Medulla oblongata (tissue), 1 donor: ENCODE measurements around the gene MINDY3.
A peak's percentile ranks its signal among the peaks of the same experiment; 100 is the strongest.
"Not testable (repeated sequence)": the region's sequence is repeated elsewhere in the genome, so short reads cannot be mapped to it uniquely, and the experiment has no call there.

Experiments
- DNase-seq: peaks from one replicate; pipeline ENCODE4 v3.0.0-alpha.2; 2015; ENCODE audit errors: extremely low spot score

The MINDY3 gene

DNA sequence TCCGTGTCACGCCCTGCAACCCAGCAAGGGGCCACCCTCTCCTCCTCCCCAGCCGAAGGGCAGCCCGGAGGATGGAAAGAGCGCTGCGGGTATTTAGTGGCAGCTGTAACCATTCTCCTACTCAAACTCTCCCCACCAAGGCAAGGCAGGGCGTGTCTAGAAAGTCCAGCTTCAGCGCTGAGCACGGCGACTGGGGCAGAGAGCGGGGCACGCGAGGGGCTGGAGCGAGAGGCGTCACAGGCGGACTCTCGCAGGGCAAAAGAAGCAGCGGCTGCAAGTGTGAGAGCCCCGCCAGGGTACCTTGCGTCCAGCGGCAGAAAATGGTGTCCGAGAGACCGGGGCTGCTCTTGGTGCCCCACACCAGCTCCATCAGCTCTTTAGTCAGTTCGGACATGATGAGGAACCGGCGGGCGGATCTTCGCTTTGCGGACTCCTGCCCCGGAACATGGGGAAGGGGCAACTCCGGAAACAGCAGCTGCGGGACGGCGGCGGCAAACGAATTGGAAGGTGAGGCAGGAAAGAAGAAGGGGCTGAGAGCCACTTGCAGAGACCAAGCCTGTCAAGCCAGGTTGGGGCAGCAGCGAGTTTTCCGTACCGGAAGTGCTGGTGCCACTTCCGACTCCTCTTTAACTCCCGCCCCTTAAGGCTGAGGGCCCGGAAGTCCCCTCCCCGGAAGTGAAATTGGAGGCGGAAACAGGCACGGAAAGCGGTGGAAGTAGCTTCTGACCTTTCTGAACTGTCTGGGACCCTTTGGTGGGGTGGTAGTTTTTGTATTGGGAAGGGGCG, at the start of gene MINDY3:
TSS of gene MINDY3 (minus strand) at position 602 of the 786 bp plus-strand sequence. CDS start at position 394, 208 bp downstream.
- peak; percentile 94 for DNase-seq

DNA sequence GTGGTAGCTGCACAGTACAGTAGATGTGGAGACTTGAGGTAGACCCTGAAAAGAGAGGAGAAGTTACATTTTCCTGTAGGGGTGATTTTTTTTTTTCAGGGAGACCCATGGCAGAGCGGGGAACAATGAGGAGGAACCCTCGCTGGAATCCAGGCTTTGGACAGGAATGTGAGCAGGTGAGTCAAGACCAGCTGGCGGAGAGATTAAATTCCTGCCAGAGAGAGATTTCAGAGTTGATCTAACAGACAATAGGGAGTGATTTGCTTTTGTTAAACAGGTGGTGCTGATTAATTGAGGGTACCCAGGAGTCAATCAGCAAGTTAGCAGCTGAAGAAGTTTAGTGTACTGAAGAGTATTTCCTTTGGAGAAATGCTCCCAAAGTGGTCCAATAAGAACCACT, 41.6 kb upstream of the MINDY3 start:
- DNase-seq: no peak

- DNase-seq: no peak
Observed at GRCh38 chr10:15898046-15898445, 37.7 kb upstream of the MINDY3 start.

DNA sequence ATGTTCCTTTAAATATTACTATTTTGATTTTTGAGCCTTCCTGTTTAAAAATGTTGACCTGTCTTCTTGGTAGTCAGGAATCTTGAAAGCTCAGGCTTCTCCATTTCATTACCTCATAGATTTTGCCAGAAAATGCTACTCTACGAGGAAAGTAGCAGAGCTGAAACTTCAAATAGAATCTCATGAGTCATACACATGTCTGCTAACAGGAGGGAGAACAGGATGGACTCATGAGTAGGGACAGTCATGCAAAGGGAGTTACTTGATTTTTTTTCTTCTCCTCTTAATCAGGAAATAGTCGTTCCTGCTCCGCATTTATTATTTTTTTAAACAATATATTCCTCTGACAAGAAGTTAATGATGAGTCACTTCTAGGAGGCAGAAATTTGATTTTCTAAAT, 37.0 kb upstream of the MINDY3 start:
- no peak for DNase-seq

DNA sequence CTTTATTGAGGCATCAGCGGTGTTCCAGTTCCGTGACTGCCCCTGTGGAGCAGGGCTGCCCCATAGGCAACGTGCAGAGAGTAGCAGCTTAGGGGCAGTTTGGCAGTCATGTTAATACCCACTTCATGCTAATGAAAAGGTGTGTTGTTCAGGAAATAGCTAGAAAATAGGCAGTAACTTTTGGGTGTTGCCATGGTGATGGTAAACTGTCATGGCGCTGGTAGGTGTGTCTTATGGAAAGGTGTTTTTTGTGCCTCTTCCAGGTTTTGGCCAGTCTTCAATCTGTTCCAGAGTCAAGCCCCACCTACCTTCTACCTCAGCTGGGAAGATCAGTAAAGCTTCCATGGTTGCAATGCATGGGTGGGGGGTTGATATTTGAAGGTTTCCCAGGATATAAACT, 36.3 kb upstream of the MINDY3 start:
- no peak for DNase-seq

GRCh38 chr10:15884447-15884846, 24.1 kb upstream of the MINDY3 start:
- no peak for DNase-seq

- DNase-seq: no peak
Observed at GRCh38 chr10:15881542-15881941, 21.2 kb upstream of the MINDY3 start.

DNA sequence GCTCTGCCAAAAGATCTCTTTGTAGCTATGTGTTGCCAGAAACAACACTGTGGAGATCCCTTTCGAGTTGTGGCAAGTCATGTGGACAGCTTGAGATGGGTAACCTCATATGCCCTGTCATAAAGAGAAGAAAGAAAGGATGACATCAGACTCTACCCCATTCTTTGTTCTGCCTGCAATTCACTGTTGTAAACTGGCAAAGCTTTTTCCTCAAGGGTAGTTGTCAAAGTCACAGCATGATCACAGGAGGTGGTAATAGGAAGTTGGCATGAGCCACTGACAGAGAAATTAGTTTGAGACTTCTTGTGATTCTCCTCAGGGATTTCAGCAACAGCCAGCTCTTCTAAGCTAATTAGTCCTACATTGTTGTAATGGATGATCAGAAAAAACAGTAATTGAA, 19.4 kb upstream of the MINDY3 start:
- DNase-seq: peak; percentile 16

- peak; percentile 57 for DNase-seq
Observed at GRCh38 chr10:15879058-15879457, 18.8 kb upstream of the MINDY3 start.

- DNase-seq: no peak
Observed at GRCh38 chr10:15877836-15878576, 17.7 kb upstream of the MINDY3 start.

GRCh38 chr10:15876274-15876673, 16.0 kb upstream of the MINDY3 start:
- DNase-seq: not testable (repeated sequence)

DNA sequence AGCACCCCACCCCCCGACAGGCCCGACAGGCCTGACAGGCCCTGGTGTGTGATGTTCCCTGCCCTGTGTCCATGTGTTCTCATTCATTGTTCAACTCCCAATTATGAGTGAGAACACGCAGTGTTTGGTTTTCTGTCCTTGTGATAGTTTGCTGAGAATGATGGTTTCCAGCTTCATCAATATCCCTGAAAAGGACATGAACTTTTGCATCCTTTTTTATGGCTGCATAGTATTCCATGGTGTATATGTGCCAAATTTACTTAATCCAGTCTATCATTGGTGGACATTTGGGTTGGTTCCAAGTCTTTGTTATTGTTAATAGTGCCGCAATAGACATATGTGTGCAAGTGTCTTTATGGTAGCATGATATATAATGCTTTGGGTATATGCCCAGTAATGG, 12.3 kb upstream of the MINDY3 start:
- not testable (repeated sequence) for DNase-seq

DNA sequence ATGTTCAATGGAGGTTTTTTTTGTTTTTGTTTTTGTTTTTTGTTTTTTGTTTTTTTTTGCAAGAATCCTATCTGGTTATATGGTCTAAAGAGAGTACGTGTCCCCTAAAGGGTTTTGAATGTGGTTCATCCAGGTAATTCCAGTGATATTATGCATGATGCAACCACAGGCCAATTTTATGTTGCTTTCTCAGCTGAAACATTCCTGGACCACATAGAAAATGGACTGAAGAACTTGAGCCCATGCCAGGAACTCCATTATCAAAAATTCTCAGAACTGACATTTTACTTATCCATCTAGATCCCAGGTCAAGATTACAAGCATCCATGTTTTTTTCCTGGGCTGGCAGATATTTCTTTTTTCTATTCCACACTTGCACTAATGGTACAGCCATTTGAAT, 11.5 kb upstream of the MINDY3 start:
- no peak for DNase-seq

GRCh38 chr10:15869935-15870334, 9.6 kb upstream of the MINDY3 start:
- DNase-seq: no peak

- DNase-seq: no peak
Observed at GRCh38 chr10:15868006-15868405, 7.7 kb upstream of the MINDY3 start.

- no peak for DNase-seq
Observed at GRCh38 chr10:15865304-15865703, 5.0 kb upstream of the MINDY3 start.

DNA sequence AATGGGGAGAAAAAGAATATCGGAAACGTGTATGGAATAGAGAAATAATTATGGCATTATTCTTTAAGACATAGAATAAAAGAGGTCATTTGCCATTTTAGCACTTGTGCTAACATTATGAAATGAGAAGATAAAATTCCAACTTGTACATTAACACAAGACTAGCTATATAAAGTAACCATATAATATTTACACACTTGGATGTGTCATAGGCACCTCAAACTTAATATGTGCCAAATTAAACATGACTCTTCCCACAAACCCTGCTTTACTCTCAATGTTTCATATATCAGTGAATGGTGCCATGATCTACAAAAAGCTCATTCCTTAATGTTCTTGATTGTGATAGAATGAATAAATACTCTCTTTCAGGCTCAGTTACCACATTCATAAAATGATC, 4.1 kb upstream of the MINDY3 start:
- no peak for DNase-seq

- DNase-seq: no peak
Observed at GRCh38 chr10:15863733-15864132, 3.4 kb upstream of the MINDY3 start.

DNA sequence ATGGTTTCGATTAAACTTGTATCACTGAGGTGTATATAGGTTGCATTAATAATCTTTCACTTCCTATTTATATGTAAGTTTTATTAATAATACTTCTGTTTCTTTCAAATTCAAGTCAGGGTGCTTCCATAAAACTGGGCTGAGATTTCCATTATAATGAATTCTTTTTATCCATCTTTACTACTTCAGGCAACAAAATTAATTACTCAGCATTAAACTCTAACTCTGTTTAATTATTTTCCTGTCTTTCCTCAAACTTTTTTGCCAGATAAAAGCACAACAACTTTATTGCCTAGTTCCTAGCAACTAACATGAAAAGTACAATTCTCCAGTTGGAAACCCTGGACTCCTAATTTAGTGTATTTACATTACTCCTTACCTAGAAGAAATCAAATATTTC, 3.0 kb upstream of the MINDY3 start:
- no peak for DNase-seq

DNA sequence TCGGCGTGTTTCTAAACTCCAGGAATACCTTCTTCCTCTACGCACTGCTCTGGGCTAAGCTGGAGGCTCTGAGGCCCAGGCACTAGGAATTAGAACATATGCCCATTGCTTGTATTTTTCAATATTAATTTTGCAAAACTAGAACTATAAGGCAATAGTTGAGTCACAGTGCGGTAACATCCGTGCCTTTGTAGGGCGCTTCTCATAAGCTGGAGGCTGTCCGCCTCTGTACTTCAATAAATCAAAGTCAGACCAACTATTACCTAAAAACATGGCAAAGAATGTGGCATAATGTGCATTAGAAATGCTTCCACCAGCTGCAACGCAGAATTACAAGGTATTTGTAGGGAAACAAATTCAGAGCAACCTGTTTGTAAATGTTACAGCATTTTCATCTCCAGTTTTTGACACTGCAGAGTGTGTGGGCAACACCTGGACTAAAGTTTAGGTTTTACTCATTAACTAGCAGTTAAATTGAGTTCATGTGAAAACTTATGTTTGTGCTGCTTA, 440 bp upstream of the MINDY3 start:
- no peak for DNase-seq

GRCh38 chr10:15859509-15859905, 800 bp downstream of the MINDY3 start:
- no peak for DNase-seq

GRCh38 chr10:15858861-15859281, 1.4 kb downstream of the MINDY3 start:
- no peak for DNase-seq

GRCh38 chr10:15857107-15857575, 3.2 kb downstream of the MINDY3 start:
- DNase-seq: no peak
